ENCODE data around the gene SYT13. TPM values are rescaled to one million over a fixed set of nuclear protein-coding genes. Genes with fewer than 3 reads are reported as not detected.

SYT13 gene
- total RNA-seq, 1 experiment from 2014 or later = not detected

- Histone ChIP-seq H3K4me3 (no peak overlapping the region), H3K4me1 (replicated peaks) (no peaks in the 10 kb centered on the region), H3K27me3 (replicated peaks) (peaks cover 25% of the 10 kb centered on the region), H3K36me3 (no peaks in the 10 kb centered on the region), H3K27ac (no peak overlapping the region), H3K9me3 (replicated peaks) (no peaks in the 10 kb centered on the region; the same call in 1 of the 2 replicates)
- no peak for DNase-seq (ENCODE audit: low read depth in 1 of 2, low spot score in 2 of 2)
Measured at GRCh38 chr11:45278714-45279113, 7.4 kb downstream of the SYT13 start.

- H3K27ac ChIP-seq = no peak overlapping the region
Measured at GRCh38 chr11:45275828-45276227, 10.3 kb downstream of the SYT13 start.

GRCh38 chr11:45274206-45274605 lies 11.9 kb downstream of the SYT13 start:
- Histone ChIP-seq H3K9me3 (replicated peaks) (no peaks in the 10 kb centered on the region), H3K27me3 (replicated peaks) (peaks cover 12% of the 10 kb centered on the region), H3K27ac (no peak overlapping the region), H3K36me3 (no peaks in the 10 kb centered on the region), H3K4me1 (replicated peaks) (no peaks in the 10 kb centered on the region; the same call in 1 of the 2 replicates), H3K4me3 (no peak overlapping the region)
- DNase-seq (ENCODE audit: low read depth in 1 of 2, low spot score in 2 of 2) = no peak

More at GRCh38 chr11:45275828-45276227, 10.3 kb downstream of the SYT13 start:
- Histone ChIP-seq H3K4me3 (no peak overlapping the region), H3K27me3 (replicated peaks) (peaks cover 10% of the 10 kb centered on the region), H3K9me3 (replicated peaks) (no peaks in the 10 kb centered on the region; the same call in 1 of the 2 replicates), H3K36me3 (no peaks in the 10 kb centered on the region), H3K4me1 (replicated peaks) (no peaks in the 10 kb centered on the region; the same call in 1 of the 2 replicates)
- no peak for DNase-seq (ENCODE audit: low read depth in 1 of 2, low spot score in 2 of 2)

- Histone ChIP-seq H3K27me3 (replicated peaks) (peaks cover 12% of the 10 kb centered on the region), H3K4me3 (no peak overlapping the region), H3K4me1 (replicated peaks) (no peaks in the 10 kb centered on the region; the same call in 1 of the 2 replicates), H3K27ac (no peak overlapping the region), H3K9me3 (replicated peaks) (no peaks in the 10 kb centered on the region), H3K36me3 (no peaks in the 10 kb centered on the region)
- no peak for DNase-seq (ENCODE audit: low read depth in 1 of 2, low spot score in 2 of 2)
Measured at GRCh38 chr11:45273509-45273908, 12.6 kb downstream of the SYT13 start.

- Histone ChIP-seq H3K27ac (no peak overlapping the region), H3K27me3 (replicated peaks) (peaks cover 12% of the 10 kb centered on the region), H3K4me3 (no peak overlapping the region), H3K9me3 (replicated peaks) (no peaks in the 10 kb centered on the region), H3K36me3 (no peaks in the 10 kb centered on the region), H3K4me1 (replicated peaks) (no peaks in the 10 kb centered on the region; the same call in 1 of the 2 replicates)
- DNase-seq (ENCODE audit: low read depth in 1 of 2, low spot score in 2 of 2) = no peak
Measured at GRCh38 chr11:45272701-45273100, 13.4 kb downstream of the SYT13 start.

GRCh38 chr11:45270946-45271716 lies 15.0 kb downstream of the SYT13 start:
- Histone ChIP-seq H3K36me3 (no peaks in the 10 kb centered on the region), H3K27ac (no peak overlapping the region), H3K4me3 (no peak overlapping the region), H3K9me3 (replicated peaks) (no peaks in the 10 kb centered on the region), H3K4me1 (replicated peaks) (no peaks in the 10 kb centered on the region; the same call in 1 of the 2 replicates), H3K27me3 (replicated peaks) (peaks cover 10% of the 10 kb centered on the region)
- no peak for DNase-seq (ENCODE audit: low read depth in 1 of 2, low spot score in 2 of 2)

- peaks cover 7% of the 10 kb centered on the region for H3K27me3 ChIP-seq (replicated peaks)
- no peak overlapping the region for H3K4me3 ChIP-seq
- no peak for DNase-seq (ENCODE audit: low read depth in 1 of 2, low spot score in 2 of 2)
- no peaks in the 10 kb centered on the region for H3K9me3 ChIP-seq (replicated peaks)
- H3K27ac ChIP-seq = no peak overlapping the region
- no peaks in the 10 kb centered on the region for H3K36me3 ChIP-seq
- H3K4me1 ChIP-seq (replicated peaks) = peaks cover 10% of the 10 kb centered on the region
Measured at GRCh38 chr11:45269678-45270077, 16.5 kb downstream of the SYT13 start.

- no peaks in the 10 kb centered on the region for H3K9me3 ChIP-seq (replicated peaks)
- no peak overlapping the region for H3K27ac ChIP-seq
- H3K36me3 ChIP-seq = no peaks in the 10 kb centered on the region
- peaks cover 15% of the 10 kb centered on the region for H3K4me1 ChIP-seq (replicated peaks)
- DNase-seq (ENCODE audit: low read depth in 1 of 2, low spot score in 2 of 2) = no peak
- peaks cover 7% of the 10 kb centered on the region for H3K27me3 ChIP-seq (replicated peaks)
- no peak overlapping the region for H3K4me3 ChIP-seq
Measured at GRCh38 chr11:45267652-45268299, 18.4 kb downstream of the SYT13 start.

- H3K9me3 ChIP-seq (replicated peaks) = no peaks in the 10 kb centered on the region
- H3K27me3 ChIP-seq (replicated peaks) = peaks cover 7% of the 10 kb centered on the region
- peaks cover 15% of the 10 kb centered on the region for H3K4me1 ChIP-seq (replicated peaks)
- no peak overlapping the region for H3K4me3 ChIP-seq
- H3K27ac ChIP-seq = no peak overlapping the region
- DNase-seq (ENCODE audit: low read depth in 1 of 2, low spot score in 2 of 2) = no peak
- no peaks in the 10 kb centered on the region for H3K36me3 ChIP-seq
Measured at GRCh38 chr11:45267052-45267451, 19.1 kb downstream of the SYT13 start.

- Histone ChIP-seq H3K9me3 (replicated peaks) (no peaks in the 10 kb centered on the region), H3K27me3 (replicated peaks) (peaks cover 7% of the 10 kb centered on the region), H3K4me3 (no peak overlapping the region), H3K27ac (no peak overlapping the region), H3K4me1 (replicated peaks) (peaks cover 15% of the 10 kb centered on the region), H3K36me3 (no peaks in the 10 kb centered on the region)
- DNase-seq (ENCODE audit: low read depth in 1 of 2, low spot score in 2 of 2) = no peak
Measured at GRCh38 chr11:45266676-45267020, 19.5 kb downstream of the SYT13 start.

- H3K27ac ChIP-seq = no peak overlapping the region
- peaks cover 15% of the 10 kb centered on the region for H3K4me1 ChIP-seq (replicated peaks)
- H3K9me3 ChIP-seq (replicated peaks) = no peaks in the 10 kb centered on the region
- H3K27me3 ChIP-seq (replicated peaks) = peaks cover 7% of the 10 kb centered on the region
- H3K4me3 ChIP-seq = no peak overlapping the region
- H3K36me3 ChIP-seq = no peaks in the 10 kb centered on the region
- no peak for DNase-seq (ENCODE audit: low read depth in 1 of 2, low spot score in 2 of 2)
Measured at GRCh38 chr11:45265969-45266675, 20.0 kb downstream of the SYT13 start.

GRCh38 chr11:45264839-45265515 lies 21.2 kb downstream of the SYT13 start:
- peaks cover 17% of the 10 kb centered on the region for H3K4me1 ChIP-seq (replicated peaks)
- H3K9me3 ChIP-seq (replicated peaks) = no peaks in the 10 kb centered on the region
- no peaks in the 10 kb centered on the region for H3K27me3 ChIP-seq (replicated peaks)
- no peaks in the 10 kb centered on the region for H3K36me3 ChIP-seq
- peak; percentile 71 to 81 for DNase-seq (ENCODE audit: low read depth in 1 of 2, low spot score in 2 of 2)
- 0 out of 2 replicates have a peak overlapping the region, but pooled peaks have one; percentile 7 for H3K27ac ChIP-seq
- no peak overlapping the region for H3K4me3 ChIP-seq

- H3K27me3 ChIP-seq (replicated peaks) = no peaks in the 10 kb centered on the region
- no peak for DNase-seq (ENCODE audit: low read depth in 1 of 2, low spot score in 2 of 2)
- H3K27ac ChIP-seq = no peak overlapping the region
- peaks cover 29% of the 10 kb centered on the region for H3K4me1 ChIP-seq (replicated peaks)
- H3K4me3 ChIP-seq = no peak overlapping the region
- no peaks in the 10 kb centered on the region for H3K36me3 ChIP-seq
- H3K9me3 ChIP-seq (replicated peaks) = no peaks in the 10 kb centered on the region
Measured at GRCh38 chr11:45263773-45264172, 22.4 kb downstream of the SYT13 start.

Measured in SJSA1 (cell line).